Nephron progenitor cell (in vitro differentiated cells): Measurements from ENCODE around the gene ZBTB2.
A peak's percentile ranks its signal among the peaks of the same experiment; 100 is the strongest.
"Not testable (repeated sequence)": the region's sequence is repeated elsewhere in the genome, so short reads cannot be mapped to it uniquely, and the experiment has no call there.

Source experiments
- DNase-seq: peaks from one replicate; pipeline ENCODE4 v3.0.0; 2021
- H3K27ac Mint-ChIP-seq: 2 replicates; pipeline ENCODE4 v1.8.0; 2021; ENCODE audit warnings: mild to moderate bottlenecking, moderate library complexity, mixed read lengths
- H3K27me3 Mint-ChIP-seq: 2 replicates; pipeline ENCODE4 v1.8.0; 2021; ENCODE audit warnings: mild to moderate bottlenecking, low read depth, mixed read lengths; ENCODE audit not compliant: poor library complexity
- H3K36me3 Mint-ChIP-seq: 2 replicates; pipeline ENCODE4 v1.8.0; 2021; ENCODE audit warnings: low read depth, mixed read lengths
- H3K4me1 Mint-ChIP-seq: 2 replicates; pipeline ENCODE4 v1.8.0; 2021; ENCODE audit warnings: mixed read lengths
- H3K4me3 Mint-ChIP-seq: 2 replicates; pipeline ENCODE4 v1.8.0; 2021; ENCODE audit warnings: mild to moderate bottlenecking, moderate library complexity, mixed read lengths
- H3K9me3 Mint-ChIP-seq: 2 replicates; pipeline ENCODE4 v1.8.0; 2021; ENCODE audit warnings: mild to moderate bottlenecking, moderate library complexity, mixed read lengths
- TF ChIP-seq, protein P1 (sequence below): fragments of 200-600 bp; sonication (generic); IDR thresholded peaks from 2 replicates; pipeline ENCODE4 v1.5.0; 2021; ENCODE audit warnings: antibody characterized with exemption

Gene ZBTB2

DNA sequence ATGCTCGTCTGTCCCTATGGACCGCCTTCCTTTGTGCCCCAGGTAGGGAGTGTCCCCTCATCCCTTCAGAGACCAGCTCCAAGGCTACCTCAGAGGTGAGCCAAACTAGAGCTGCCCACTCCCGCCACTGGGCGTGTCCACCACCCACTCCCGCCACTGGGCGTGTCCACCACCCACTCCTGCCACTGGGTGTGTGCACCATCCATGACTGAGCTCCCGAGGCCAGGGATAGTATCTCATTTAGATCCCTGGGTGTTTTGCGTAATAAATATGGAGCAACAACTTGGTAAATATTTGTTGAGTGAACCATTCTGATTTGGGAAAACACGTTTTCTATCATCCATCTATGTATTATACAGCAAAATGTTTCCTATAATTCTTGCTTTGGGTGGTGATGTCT is 68.8 kb downstream of the ZBTB2 start:
- Mint-ChIP-seq H3K4me1 (peaks cover 52% of the 10 kb centered on the region), H3K27me3 (peaks cover 3% of the 10 kb centered on the region), H3K36me3 (peaks cover 65% of the 10 kb centered on the region), H3K27ac (peak overlapping the region; percentile 88), H3K4me3 (no peak overlapping the region), H3K9me3 (peaks cover 42% of the 10 kb centered on the region)
- TF ChIP-seq, protein P1, sequence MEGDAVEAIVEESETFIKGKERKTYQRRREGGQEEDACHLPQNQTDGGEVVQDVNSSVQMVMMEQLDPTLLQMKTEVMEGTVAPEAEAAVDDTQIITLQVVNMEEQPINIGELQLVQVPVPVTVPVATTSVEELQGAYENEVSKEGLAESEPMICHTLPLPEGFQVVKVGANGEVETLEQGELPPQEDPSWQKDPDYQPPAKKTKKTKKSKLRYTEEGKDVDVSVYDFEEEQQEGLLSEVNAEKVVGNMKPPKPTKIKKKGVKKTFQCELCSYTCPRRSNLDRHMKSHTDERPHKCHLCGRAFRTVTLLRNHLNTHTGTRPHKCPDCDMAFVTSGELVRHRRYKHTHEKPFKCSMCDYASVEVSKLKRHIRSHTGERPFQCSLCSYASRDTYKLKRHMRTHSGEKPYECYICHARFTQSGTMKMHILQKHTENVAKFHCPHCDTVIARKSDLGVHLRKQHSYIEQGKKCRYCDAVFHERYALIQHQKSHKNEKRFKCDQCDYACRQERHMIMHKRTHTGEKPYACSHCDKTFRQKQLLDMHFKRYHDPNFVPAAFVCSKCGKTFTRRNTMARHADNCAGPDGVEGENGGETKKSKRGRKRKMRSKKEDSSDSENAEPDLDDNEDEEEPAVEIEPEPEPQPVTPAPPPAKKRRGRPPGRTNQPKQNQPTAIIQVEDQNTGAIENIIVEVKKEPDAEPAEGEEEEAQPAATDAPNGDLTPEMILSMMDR: no peak
- no peak for DNase-seq

DNA sequence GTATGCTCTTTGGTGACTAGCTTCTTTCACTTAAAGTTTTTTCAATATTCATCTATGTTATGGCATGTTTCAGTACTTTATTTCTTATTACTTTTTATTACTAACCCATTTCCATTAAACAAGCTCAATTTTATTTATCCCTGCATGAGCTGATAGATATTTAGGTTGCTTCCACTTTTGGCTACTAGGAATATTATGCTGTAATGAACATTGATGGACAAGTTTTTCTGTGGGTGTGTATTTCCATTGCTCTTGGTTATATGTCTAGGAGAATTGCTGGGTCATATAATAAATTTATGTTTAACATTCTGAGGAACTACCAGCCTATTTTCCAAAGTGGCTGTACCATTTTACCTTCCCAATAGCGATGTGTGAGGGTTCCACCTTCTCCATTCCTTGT is 69.9 kb downstream of the ZBTB2 start:
- TF ChIP-seq, protein P1: no peak
- Mint-ChIP-seq H3K4me1 (peaks cover 59% of the 10 kb centered on the region), H3K4me3 (no peak overlapping the region), H3K36me3 (peaks cover 69% of the 10 kb centered on the region), H3K27me3 (no peaks in the 10 kb centered on the region), H3K9me3 (peaks cover 42% of the 10 kb centered on the region), H3K27ac (no peak overlapping the region)
- DNase-seq: no peak

DNA sequence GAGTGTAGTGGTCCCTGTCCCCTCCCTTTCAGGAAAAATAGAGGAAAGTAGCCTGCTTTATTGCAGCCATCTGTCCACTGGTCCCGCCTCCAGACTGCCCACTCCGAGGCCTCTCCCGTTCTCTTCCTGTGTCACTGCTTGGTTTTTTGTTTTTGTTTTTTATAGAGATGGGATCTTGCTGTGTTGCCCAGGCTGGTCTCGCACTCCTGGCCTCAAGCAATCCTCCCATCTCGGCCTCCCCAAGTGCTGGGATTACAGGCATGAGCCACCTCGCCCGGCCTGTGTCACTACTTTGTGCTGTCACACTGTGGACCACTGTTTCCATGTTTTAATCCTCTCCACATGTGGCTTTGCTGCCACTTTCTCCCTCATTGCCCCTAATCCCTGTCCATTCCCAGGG is 71.2 kb downstream of the ZBTB2 start:
- TF ChIP-seq, protein P1: no peak
- Mint-ChIP-seq H3K4me3 (no peak overlapping the region), H3K36me3 (peaks cover 76% of the 10 kb centered on the region), H3K27me3 (no peaks in the 10 kb centered on the region), H3K9me3 (peaks cover 52% of the 10 kb centered on the region), H3K27ac (no peak overlapping the region), H3K4me1 (peaks cover 50% of the 10 kb centered on the region)
- no peak for DNase-seq

DNA sequence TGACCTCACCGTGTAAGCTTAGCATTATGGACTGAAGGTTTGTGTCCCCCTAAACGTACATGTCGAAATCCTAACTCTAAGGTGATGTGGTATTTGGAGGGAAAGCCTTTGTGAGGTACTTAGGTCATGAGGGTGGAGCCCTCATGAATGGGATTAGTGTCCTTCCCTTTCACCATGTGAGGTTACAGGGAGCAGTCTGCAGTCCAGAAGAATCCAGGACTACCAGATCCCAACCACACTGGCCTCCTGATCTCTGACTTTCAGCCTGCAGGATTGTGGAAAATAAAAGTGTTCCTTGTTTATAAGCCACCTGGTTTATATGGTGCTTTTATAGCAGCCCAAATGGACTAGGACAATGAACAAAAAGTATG is 73.4 kb downstream of the ZBTB2 start:
- TF ChIP-seq, protein P1: no peak
- Mint-ChIP-seq H3K4me3 (no peak overlapping the region), H3K27me3 (no peaks in the 10 kb centered on the region), H3K36me3 (peaks cover 91% of the 10 kb centered on the region), H3K9me3 (peaks cover 55% of the 10 kb centered on the region), H3K4me1 (peaks cover 36% of the 10 kb centered on the region), H3K27ac (peak overlapping the region; percentile 95)
- no peak for DNase-seq

DNA sequence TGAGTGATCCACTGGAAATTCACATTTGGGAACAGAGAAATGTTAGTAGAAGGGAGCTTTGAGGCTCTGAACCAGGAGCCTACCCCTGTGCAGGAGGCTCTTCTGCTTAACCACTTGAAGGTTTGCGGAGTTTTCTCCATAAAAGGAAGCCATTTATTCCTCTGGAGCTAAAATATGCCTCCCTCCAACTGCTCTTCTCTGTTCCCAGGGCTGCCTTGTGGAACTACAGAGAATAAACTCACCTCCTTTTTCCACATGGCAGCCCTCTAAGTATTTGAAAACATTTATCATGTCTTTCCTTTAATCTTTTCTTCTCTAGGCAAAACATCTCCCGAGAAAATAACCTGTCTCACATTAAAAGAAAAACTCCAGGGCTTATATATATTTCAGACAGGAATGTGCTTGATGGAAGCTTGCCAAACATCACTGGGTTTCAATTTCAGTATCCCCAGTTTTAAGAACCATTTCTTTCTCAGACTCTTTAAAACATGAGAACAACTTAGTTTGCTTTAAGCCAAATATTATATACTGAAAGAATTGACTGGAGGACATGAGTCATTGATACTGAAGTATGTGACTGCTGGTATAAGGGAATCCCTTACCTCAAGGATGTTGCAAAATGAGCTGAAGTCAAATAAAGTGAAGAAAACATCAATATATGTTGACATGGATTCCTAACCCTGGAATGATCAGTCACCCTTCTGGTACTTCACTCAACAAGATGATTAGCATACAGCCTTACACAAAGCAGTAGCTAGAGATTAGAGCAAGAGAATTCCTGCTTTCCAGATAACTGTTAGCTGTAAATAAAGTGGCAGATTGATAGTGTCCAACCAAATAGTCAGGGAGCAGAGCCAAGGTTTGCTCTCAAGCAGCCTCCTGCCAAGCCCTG is 74.0 kb downstream of the ZBTB2 start:
- H3K9me3 Mint-ChIP-seq: peaks cover 53% of the 10 kb centered on the region
- H3K27me3 Mint-ChIP-seq: no peaks in the 10 kb centered on the region
- no peak for DNase-seq
- no peak overlapping the region for H3K4me3 Mint-ChIP-seq
- peaks cover 89% of the 10 kb centered on the region for H3K36me3 Mint-ChIP-seq
- peak overlapping the region; percentile 95 for H3K27ac Mint-ChIP-seq
- H3K4me1 Mint-ChIP-seq: peaks cover 33% of the 10 kb centered on the region
- TF ChIP-seq, protein P1: no peak

DNA sequence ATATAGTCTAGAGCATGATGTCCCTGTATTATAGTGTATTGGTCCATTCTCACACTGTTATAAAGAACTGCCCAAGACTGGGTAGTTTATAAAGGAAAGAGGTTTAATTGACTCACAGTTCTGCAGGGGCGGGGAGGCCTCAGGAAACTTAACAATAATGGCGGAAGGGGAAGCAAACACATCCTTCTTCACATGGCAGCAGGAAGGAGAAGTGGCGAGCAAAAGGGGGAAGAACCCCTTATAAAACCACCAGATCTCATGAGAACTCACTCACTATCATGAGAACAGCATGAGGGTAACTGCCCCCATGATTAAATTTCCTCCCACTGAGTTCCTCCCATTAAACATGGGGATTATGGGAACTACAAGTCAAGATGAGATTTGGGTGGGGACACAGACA is 75.7 kb downstream of the ZBTB2 start:
- not testable (repeated sequence) for DNase-seq, H3K4me3 Mint-ChIP-seq, H3K27me3 Mint-ChIP-seq, H3K27ac Mint-ChIP-seq
- H3K4me1 Mint-ChIP-seq: peaks cover 31% of the 10 kb centered on the region
- peaks cover 88% of the 10 kb centered on the region for H3K36me3 Mint-ChIP-seq
- peaks cover 48% of the 10 kb centered on the region for H3K9me3 Mint-ChIP-seq
